HG03175 (cell line): ENCODE measurements around the gene DNAH5.
A peak's percentile ranks its signal among the peaks of the same experiment; 100 is the strongest.
"Not testable (repeated sequence)": the region's sequence is repeated elsewhere in the genome, so short reads cannot be mapped to it uniquely, and the experiment has no call there.

ENCODE experiments used
- ATAC-seq: cut with Tn5 transposase; IDR thresholded peaks from one replicate; pipeline ENCODE4 v1.9.1; 2021; ENCODE audit warnings: mild to moderate bottlenecking, moderate library complexity; ENCODE audit not compliant: unreplicated experiment

Gene DNAH5, protein sequence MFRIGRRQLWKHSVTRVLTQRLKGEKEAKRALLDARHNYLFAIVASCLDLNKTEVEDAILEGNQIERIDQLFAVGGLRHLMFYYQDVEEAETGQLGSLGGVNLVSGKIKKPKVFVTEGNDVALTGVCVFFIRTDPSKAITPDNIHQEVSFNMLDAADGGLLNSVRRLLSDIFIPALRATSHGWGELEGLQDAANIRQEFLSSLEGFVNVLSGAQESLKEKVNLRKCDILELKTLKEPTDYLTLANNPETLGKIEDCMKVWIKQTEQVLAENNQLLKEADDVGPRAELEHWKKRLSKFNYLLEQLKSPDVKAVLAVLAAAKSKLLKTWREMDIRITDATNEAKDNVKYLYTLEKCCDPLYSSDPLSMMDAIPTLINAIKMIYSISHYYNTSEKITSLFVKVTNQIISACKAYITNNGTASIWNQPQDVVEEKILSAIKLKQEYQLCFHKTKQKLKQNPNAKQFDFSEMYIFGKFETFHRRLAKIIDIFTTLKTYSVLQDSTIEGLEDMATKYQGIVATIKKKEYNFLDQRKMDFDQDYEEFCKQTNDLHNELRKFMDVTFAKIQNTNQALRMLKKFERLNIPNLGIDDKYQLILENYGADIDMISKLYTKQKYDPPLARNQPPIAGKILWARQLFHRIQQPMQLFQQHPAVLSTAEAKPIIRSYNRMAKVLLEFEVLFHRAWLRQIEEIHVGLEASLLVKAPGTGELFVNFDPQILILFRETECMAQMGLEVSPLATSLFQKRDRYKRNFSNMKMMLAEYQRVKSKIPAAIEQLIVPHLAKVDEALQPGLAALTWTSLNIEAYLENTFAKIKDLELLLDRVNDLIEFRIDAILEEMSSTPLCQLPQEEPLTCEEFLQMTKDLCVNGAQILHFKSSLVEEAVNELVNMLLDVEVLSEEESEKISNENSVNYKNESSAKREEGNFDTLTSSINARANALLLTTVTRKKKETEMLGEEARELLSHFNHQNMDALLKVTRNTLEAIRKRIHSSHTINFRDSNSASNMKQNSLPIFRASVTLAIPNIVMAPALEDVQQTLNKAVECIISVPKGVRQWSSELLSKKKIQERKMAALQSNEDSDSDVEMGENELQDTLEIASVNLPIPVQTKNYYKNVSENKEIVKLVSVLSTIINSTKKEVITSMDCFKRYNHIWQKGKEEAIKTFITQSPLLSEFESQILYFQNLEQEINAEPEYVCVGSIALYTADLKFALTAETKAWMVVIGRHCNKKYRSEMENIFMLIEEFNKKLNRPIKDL (N-terminal part only)

GRCh38 chr5:13944560-13945199 is at the start of gene DNAH5:
Gene DNAH5, minus strand, starts transcription at chr5:13944688. Its CDS starts 250 bp downstream, at chr5:13944438.
- no peak for ATAC-seq

- no peak for ATAC-seq
These were observed 49.4 kb upstream of the DNAH5 start for GRCh38 chr5:13993926-13994325.

DNA sequence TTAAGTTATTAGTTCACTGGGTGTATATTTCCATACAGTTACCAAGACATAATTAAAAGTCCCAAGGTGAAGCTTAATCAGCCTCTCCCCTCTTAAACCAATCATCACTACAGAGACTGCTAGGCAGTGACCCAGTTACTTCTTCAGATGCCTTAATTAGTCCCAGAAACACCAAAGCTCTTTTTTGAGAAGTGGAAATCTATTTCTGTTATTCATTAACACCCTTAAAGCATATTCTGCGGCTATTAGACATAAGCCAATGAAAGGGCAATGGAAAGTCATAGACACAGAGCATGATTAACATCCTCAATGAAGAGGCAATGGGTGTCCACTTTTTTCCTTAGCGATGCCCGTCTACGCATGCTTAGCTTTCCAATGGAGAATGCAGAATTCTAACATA is 48.3 kb upstream of the DNAH5 start:
- no peak for ATAC-seq

GRCh38 chr5:13991365-13991764 is 46.9 kb upstream of the DNAH5 start:
- ATAC-seq: no peak

- ATAC-seq: no peak
These were observed 46.4 kb upstream of the DNAH5 start for GRCh38 chr5:13990896-13991295.

GRCh38 chr5:13989832-13990231 is 45.3 kb upstream of the DNAH5 start:
- no peak for ATAC-seq

DNA sequence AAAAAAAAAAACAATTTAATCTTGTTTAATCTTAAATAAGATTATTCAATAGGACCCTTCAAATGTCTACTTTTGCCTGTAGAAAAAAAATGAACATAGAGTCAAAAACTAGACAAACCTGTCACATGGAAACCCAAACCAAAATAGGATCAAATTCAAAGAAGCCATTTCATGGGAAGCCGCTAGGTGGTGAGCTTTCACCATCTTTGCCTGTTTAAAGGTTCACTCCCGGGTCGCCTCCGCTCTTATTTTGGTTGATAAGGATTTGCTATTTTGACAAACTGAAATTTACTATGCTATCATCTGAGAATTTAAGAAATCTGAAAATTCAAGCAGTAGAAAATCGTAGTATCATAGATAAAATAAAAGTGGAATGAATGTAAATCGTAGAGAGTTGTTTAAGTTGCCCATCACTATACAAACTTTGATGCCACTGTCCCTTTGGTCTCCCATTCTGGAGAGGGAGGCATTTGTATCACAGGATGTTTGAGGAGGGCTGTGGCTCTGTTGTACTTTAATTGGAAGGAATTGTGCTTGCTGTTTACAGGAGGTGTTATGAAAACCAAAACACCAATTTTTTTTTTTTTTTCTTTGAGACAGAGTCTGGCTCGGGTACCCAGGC is 43.5 kb upstream of the DNAH5 start:
- ATAC-seq: peak; percentile 62

DNA sequence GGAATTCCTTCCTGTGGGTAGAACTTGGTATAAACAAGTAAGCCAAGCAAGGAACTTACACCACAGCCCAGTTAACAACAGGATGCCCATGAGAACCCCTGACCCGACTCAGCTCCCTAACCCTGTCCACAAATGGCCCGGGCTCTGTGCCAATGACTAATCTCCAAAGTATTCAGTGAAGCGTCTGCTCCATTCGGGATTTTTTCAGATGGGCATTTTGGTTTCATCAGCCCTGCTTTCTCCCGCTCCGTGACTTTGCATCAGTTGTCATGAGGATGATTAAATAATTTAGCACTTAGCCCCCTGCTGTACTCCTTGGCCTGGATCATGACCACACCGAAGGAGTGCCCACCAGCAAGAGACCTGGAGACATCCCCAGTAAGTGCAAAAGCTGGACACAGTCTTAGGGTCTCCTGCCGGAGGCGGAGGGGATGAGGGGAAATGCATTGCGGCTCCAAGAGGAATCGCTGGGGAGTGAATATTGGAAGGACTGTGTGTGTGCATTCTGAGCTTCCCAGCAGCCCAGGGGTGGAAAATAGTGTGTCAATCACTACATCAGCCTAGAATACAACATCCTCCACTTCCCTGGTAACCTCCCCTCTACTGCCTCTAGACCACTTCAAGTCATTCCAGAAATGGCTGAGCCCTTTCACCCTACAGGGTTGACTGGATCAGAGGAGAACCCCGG is 41.4 kb upstream of the DNAH5 start:
- ATAC-seq: no peak

DNA sequence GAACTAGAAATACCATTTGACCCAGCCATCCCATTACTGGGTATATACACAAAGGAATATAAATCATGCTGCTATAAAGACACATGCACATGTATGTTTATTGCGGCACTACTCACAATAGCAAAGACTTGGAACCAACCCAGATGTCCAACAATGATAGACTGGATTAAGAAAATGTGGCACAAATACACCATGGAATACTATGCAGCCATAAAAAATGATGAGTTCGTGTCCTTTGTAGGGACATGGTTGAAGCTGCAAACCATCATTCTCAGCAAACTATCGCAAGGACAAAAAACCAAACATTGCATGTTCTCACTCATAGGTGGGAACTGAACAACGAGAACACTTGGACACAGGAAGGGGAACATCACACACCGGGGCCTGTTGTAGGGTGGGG is 40.4 kb upstream of the DNAH5 start:
- ATAC-seq: not testable (repeated sequence)

DNA sequence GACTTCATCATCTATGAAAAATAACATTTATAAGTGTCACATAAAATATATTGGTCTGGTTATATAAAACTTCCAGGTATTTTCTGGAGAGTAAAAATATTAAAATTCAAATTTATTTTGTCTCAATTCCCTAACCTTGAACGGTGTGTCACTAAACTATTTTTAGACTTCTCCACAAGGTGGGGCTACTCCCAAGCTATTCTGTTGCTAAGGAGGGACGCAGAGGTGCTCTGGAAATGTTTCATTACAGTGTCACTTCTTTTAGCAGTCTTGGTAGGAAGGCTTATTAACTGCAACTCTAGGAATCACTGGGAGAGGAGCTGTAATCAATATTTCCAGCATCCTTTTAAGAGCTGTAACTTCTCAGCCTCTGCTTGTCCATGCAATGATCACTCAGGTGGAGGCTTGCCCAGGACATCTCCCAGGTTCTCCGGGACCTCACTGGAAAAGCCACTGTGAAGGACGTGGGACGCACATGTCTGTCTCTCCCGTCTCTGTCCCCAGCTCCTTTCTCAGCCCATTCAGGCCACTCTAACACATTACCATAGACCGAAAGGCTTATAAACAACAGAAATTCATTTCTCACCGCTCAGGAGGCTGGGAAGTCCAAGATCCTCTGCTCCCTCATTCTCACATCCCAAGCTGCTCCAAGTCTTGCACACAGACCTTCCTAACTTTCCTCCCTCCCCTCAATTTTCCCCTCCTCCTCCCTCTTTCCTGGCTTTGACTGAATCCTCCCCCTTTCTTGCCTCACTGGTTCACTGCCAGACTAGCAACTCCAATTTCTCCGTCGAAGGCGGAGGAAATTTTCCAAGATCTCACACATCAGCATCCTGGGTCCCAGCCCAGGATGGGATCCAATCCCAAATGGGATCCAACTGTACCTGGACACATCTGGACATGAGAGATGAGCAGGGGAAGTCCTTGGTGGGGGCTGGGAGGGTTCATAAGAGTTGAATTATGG is 32.7 kb upstream of the DNAH5 start:
- ATAC-seq: no peak

DNA sequence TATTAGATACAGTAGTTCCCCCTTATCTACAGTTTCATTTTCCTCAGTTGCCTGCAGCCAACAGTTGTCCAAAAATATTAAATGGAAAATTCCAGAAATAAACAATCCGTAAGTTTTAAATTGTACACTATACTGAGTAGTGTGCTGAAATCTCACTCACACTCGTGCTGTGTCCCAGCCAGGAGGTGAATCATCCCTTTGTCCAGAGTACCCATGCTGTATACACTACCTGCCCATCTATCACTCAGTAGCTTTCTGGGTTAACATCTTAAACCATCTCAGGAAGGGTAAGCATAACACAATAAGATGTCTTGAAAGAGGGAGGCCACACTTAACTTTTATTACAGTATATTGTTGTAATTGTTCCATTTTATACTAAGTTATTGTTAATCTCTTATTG is 31.7 kb upstream of the DNAH5 start:
- ATAC-seq: no peak

DNA sequence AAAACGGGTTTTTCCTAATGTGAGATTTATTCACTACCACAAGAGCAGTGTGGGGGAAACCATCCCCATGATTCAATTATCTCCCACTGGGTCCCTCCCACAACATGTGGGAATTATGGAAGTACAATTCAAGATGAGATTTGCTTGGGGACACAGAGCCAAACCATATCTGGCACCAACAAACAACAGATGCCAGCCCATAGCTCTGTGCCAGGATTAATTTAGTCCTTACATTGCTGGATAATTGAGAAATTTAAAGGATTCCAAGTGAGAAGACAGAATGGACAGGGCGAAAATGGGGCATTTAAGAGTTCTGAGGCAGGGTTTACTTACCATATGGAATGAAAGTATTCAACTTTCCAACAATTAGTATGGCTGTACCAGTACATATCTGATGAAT is 30.8 kb upstream of the DNAH5 start:
- no peak for ATAC-seq

DNA sequence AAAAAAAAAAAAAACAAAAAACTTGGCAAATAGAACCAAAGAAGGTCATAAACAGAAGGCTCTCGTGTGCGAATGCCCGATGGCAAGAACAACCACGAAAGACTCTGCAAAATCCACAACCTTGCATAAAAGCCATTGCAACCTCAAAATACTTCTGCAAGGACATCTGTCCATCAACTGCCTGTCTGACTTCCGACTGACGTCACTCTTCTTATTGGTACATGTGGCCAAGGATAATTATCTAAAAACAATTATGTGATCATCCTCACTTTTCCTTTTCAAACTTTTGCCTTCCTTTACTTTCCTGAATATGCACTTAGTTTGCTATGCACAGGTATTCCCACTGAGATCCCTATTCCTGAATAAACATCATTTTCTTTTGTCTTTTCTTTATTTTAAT is 29.2 kb upstream of the DNAH5 start:
- no peak for ATAC-seq

DNA sequence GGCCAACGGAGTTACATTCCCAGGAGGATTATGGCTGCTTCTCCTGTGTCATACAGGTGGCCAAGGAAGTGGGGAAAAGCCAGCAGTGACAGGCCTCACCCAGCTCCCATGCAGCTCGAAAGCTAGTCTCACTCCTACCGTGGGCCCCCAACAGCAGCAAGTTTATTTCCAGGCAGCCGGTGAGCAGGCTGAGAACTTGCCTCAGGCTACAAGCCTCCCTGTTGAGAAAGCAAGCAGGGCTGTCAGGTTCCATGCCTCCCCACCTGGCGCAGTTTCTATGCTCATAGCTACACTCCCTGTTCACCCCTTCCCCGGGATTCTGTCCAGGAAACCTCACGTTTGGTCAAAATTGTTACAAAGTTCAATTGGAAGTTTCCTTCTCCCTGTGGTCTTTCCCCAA is 27.5 kb upstream of the DNAH5 start:
- ATAC-seq: no peak

DNA sequence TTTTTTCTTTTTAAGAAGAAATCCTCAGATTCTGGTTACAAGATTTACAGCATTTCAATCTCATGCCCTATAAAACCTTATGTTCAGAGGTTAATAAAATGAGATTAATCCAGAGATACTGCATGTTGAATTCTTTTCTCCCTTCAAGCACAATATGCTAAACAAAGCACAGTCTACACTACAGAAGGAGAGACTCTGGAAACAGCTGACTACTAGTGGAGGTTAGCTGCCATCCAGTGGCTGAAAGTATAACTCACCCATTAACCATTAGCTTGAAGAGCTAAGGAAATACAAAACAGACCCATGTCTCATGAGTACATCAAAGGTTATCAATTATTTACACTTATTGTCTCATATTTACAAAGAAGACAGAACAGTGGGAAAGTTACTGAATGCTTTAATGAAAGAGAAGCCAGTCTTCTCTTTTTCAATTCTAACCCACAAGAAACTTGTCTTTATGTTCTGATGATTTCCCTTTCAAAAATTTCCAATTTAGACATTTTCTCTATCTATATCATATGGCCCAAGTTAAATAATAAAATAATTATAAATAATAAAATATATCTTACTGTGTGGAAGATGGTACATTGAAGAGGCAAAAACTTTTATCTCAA is 12.7 kb upstream of the DNAH5 start:
- ATAC-seq: peak; percentile 94

GRCh38 chr5:13956471-13956870 is 12.0 kb upstream of the DNAH5 start:
- no peak for ATAC-seq

- ATAC-seq: no peak
These were observed 11.4 kb upstream of the DNAH5 start for GRCh38 chr5:13955896-13956295.

GRCh38 chr5:13946111-13946510 is 1.6 kb upstream of the DNAH5 start:
- ATAC-seq: no peak
